Measurements from ENCODE around the gene XBP1. TPM values are rescaled to one million over a fixed set of nuclear protein-coding genes. Genes with fewer than 3 reads are reported as not detected.
"Not testable (repeated sequence)": the region's sequence is repeated elsewhere in the genome, so short reads cannot be mapped to it uniquely, and the experiment has no call there.

Gene XBP1
- total and polyA plus RNA-seq, 2 of the 8 experiments (the other 6 are each of a cell fraction or from before 2014, with no cell fraction given): 99.8 to 131 TPM

DNA sequence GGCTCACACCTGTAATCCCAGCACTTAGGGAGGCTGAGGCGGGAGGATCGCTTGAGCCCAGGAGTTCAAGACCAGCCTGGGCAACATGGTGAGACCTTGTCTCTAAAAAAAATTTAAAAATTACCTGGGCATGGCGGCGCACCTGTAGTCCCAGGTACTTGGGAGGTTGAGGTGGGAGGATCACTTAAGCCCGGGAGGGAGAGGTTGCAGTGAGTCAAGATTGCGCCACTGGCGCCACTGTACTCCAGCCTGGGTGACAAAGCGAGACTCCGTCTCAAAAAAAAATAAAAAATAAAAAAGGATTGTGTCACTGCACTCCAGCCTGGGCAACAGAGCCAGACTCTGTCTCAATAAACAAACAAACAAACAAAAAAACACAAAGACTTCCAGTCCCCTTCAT, 24.1 kb upstream of the XBP1 start:
- POLR2A ChIA-PET (ENCODE audit: partially characterized antibody): interaction anchor here (1.5 kb wide), 1 partner anchor 27 kb away, joined by 4 read pairs; no protein-coding TSS in a partner anchor
- not testable (repeated sequence) for H2AK5ac ChIP-seq (ENCODE audit: low read depth, low read length); H3K4me3 ChIP-seq (ENCODE audit: extremely low read depth in 1 of 4, insufficient read depth in 2 of 4, low read depth in 3 of 4, low read length in 4 of 4); H4K20me1 ChIP-seq (replicated peaks in 1 of 2; ENCODE audit: control insufficient read depth in 1 of 2, insufficient read depth in 2 of 2, low read length in 2 of 2); H3K79me1 ChIP-seq (ENCODE audit: low read depth, low read length); H4K91ac ChIP-seq (replicated peaks; ENCODE audit: insufficient read length, low read length); H3K4me2 ChIP-seq (ENCODE audit: insufficient read depth in 1 of 2, low read depth in 2 of 2, low read length in 2 of 2); H3K23me2 ChIP-seq (ENCODE audit: low read depth, low read length); H3K14ac ChIP-seq (ENCODE audit: insufficient read length); H3K4ac ChIP-seq (replicated peaks; ENCODE audit: insufficient read length, low read depth, low read length); H3K27me3 ChIP-seq (replicated peaks in 1 of 4; ENCODE audit: control insufficient read depth in 3 of 4, extremely low read depth in 1 of 4, insufficient read depth in 3 of 4, low read length in 3 of 4); H3K27ac ChIP-seq (ENCODE audit: low read depth, low read length); H3K79me2 ChIP-seq (ENCODE audit: control insufficient read depth in 1 of 2, insufficient read depth in 2 of 2, low read length in 2 of 2); H3K9ac ChIP-seq (replicated peaks in 1 of 4; ENCODE audit: extremely low read depth in 1 of 4, low read depth in 3 of 4, low read length in 3 of 4); H4K8ac ChIP-seq (ENCODE audit: extremely low read depth, insufficient read depth, low read length); H3K36me3 ChIP-seq (ENCODE audit: control insufficient read depth in 2 of 4, insufficient read depth in 4 of 4, low read length in 3 of 4); H3K9me3 ChIP-seq (ENCODE audit: insufficient read depth in 2 of 2, low read depth in 1 of 2, low read length in 1 of 2); H3K23ac ChIP-seq (ENCODE audit: insufficient read length); H2BK120ac ChIP-seq (replicated peaks; ENCODE audit: low read depth, low read length); FAIRE-seq; H3K4me1 ChIP-seq (replicated peaks in 1 of 4; ENCODE audit: control insufficient read depth in 3 of 4, insufficient read depth in 4 of 4, low read length in 3 of 4); H4K5ac ChIP-seq (ENCODE audit: insufficient read length, low read depth, low read length); H2BK15ac ChIP-seq (ENCODE audit: low read length); H2BK20ac ChIP-seq (ENCODE audit: low read length); H2BK12ac ChIP-seq (ENCODE audit: low read depth, low read length); H3K56ac ChIP-seq (replicated peaks; ENCODE audit: insufficient read length, low read depth, low read length); H2BK5ac ChIP-seq (ENCODE audit: low read depth, low read length); DNase-seq (ENCODE audit: low read depth in 1 of 2, low spot score in 2 of 2); H3K18ac ChIP-seq (ENCODE audit: extremely low read depth, low read length); H2AFZ ChIP-seq (ENCODE audit: low read length)
- CTCF ChIA-PET (ENCODE audit: partially characterized antibody): interaction anchor here (1.4 kb wide), 1 partner anchor 231 kb away, joined by 3 read pairs; no protein-coding TSS in a partner anchor
- WGBS, 2 experiments (ENCODE audit: extremely low coverage in 1 of 2, insufficient coverage in 1 of 2, insufficient read length in 1 of 2, insufficient replicate concordance in 2 of 2, low coverage in 1 of 2, low lambda C conversion rate in 2 of 2, missing lambda C conversion rate in 1 of 2): 88% methylated on average over 9 of the region's 9 CpGs; no CpG with 5 or more reads in 1 of the 2 experiments

Measured in H1 (cell line).